GM21576 (cell line): ENCODE measurements around the gene TDRD7.
A peak's percentile ranks its signal among the peaks of the same experiment; 100 is the strongest.

Experiments
- ATAC-seq: cut with Tn5 transposase; IDR thresholded peaks from one replicate; pipeline ENCODE4 v1.9.1; 2021; ENCODE audit warnings: mild to moderate bottlenecking, moderate library complexity; ENCODE audit not compliant: unreplicated experiment

TDRD7 gene

DNA sequence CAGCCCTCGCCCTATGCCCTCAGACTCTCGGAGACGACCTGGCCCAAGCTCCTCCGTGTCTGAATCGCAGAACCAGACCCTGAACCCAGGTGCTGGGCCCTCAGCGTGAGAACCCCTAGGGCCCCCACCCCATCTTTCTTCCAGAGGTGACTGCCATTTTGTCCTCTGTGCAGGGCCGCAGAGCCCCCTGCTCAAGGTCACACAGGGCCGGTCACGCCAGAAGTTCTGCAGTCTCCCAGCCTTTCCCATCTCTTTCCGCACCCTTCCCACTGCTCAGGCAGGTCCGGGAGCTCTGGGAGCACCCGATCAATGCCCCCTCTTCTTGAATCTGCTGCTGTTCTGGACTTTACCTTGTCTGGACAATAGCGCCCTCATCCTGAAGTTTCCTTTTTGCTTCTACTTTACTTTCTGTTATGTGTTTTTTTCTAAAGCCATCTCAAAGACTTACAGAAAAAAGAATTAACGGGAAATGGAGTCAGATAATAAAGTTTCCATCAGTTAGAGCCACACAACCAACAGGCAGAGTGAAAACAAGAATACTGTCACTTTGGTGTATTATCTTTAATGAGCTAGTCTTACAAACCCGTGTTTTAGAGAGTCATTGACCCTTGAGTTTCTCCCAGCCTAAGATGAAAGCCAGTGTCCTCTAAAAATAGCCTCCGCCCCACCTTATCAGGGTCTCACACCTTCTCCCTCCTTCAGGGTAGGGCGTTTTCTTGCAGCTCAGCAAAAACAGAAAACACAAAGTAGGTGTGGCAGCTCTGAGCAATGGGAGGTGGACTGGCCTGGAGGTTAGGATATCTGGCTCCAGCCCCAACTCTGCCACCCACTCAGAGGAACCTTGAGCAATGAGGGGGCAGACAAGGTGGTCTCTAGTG lies 91.3 kb downstream of the TDRD7 start:
- ATAC-seq, result no peak

DNA sequence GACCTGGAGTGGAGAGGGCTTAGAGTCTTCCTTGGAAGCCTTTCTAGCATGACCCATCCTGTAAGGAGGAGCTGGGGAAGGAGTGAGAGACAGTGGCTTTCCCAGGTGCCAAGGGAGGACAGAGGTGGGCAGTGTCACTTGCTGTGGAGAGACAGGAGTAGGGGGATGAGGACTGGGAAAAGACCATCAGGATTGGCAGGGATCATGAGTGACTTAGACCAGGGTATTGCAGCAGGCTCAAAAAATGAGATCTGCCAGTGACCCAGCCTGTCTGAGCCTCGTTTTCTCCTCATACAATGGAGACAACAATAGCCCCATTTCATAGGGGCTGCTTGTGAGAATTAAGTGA lies 91.9 kb downstream of the TDRD7 start:
- ATAC-seq, result no peak

DNA sequence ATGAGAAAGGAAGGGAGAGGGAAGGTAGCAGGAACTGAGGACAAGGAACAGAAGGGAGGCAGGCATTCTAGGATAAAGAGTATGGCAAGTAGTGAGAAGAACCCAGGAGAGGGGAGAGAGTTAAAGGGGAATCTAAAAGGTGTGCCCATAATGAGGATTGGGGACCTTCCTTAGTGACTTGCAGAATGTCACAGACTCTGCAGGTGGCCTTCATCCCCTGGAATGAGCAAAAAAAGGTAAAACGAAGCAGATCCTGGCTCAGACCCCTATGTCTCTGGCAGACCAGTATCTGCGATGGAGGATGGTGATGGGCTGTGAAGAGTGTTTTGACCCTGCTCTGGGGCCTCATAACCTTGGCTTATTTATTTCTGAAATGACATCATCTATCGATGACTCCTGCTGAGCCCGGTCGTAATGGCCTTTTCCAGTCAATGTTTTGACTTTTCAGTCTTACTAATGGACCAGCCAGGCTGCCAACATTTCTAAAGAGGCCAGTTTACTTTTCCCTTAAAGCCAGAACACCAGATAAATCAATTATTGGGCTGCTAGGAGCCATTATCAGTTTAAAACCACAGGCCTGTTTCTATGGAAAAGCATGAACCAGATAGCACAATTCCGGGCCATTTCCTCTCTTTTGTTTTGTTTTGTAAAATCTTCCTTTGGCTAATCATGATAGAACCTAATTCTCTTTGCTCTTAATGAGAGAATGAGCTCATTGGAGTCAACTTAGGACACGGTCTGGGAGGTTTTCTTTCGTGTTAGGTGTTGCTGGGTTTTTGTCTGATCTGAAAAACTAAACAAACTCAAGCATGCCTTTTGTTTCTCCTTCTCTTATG lies 92.7 kb downstream of the TDRD7 start:
- ATAC-seq, result no peak

DNA sequence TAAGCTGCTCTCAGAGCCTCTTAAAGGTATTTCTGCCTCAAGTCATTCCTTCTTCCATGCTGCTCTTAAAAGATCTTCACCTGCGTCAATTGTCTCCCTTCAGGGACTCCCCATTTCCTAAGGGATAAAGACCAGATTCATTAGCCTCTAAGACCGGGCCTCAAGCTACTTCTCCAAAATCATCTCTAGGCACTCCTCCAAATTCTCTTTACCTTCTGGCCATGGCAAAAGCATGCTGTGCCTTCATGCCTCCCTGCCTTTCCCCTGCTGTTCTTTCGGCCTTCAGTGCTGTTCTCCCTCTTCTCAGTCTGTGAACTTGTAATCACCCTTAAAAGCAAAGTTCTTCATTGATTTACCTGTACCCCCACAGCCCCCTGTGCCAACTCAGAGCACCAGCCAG lies 93.9 kb downstream of the TDRD7 start:
- ATAC-seq, result no peak

DNA sequence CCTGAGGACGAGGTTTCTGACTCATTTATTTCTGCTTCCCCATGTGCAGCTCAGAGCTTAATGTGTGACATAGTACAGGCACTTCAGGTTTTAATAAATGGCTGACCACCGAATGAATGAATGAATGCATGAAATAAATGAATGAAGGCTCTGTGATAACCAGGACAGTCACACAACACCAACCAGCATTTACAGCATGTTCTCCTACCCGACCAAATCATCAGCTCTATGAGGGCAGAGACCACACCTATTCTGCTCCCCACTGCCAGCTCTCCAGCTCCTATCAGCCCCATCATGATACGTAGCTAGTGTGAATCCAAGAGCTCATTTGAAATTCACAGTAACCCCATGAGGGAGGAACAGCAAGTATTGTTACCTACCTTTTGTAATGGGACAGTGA lies 94.4 kb downstream of the TDRD7 start:
- no peak for ATAC-seq

DNA sequence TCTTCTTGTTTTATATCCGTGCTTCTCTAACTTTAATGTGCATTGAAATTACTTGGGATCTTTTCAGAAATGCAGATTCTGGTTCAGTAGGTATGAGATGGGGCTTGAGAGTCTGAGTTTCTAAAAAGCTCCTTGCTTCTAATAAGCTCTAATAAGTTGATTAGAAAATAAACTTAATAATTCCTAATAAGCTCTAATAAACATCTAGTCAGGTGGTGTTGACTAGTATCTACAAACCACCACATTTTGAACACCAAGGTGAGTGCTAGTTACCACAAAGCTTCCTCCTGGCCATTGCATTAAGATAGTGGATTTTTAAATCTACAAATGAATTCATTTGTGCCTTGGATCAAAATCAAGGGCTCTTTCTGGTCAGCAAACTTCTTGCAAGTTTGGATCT lies 94.9 kb downstream of the TDRD7 start:
- ATAC-seq, result no peak

DNA sequence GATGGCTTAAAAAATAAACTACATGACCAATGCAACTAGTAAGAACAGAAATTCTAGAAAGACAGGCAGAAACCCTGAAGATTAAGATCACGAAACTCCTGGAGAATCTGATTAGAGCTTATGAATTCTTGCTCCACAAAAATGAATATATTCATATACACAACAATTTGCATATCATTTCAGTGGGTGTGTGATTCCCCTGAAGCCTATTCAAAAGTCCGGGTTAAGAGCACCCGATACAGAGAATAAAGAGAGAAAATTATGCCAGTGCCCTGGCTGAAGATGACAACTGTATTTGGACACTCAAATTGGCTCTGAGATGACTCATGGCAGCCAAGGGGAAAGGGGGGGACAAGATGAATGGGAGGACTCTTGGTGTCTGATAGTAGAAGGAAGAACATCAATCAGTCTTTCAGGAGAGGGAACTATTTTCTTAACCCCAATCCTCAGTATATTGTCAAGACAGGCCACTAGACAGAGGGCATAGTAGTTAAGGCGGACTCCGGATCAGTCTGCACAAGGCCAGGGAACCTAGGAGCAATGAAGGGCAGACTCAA lies 95.6 kb downstream of the TDRD7 start:
- ATAC-seq, result no peak

DNA sequence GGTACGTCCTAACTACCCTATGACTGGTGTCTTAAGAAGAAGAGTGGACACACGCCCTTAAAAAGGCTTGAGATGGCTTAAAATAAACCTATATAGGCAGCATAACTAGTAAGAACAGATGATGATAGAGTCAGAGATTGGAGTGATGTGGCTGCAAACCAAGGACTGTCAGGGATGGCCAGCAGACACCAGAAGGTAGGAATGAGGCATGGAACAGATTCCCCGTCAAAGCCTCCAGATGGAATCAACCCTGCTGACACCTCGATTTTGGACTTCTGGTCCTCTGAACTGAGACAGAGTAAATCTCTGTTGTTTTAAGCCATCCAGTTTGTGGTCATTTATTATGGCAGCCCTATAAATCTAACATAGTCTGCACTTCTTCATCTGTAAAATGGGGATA lies 97.0 kb downstream of the TDRD7 start:
- no peak for ATAC-seq

DNA sequence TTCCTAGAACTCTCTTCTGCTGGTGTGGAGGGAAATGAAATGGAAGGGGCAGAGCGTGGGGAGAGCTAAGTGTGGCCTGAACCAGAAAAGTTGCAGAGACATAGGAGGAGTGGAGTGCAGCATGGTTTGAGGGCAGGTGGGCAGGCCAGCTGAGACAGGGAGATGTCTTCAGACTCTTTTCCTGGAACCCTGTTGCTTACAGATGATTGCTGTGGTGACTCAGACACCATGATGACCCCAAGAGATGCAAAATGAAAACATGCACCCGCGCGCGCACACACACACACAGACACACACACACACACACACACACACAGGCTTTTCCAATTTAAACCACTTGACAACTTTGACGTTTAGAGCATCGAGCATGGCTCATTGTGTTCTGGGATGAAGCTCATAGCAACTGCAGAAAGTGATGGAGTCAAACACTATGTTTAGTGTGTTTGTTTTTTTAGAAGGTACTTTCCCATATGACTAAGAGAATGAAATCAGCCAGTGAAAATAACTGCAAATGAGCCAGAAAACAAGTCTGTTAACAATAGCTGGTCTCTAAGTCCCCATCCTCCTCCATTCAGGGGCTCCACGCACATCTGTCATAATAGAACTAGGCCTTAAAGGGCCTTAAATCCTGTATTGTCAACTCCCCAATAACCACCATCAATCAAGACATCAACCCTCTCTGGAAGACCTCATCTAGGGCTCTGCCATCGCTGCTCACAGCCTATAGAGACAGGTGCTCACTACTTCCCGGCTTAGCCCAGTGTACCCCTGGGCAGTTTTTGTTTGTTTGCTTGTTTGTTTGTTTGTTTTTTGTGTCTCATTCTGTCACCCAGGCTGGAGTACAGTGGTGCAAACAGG lies 99.1 kb downstream of the TDRD7 start:
- ATAC-seq, result peak; percentile 68

DNA sequence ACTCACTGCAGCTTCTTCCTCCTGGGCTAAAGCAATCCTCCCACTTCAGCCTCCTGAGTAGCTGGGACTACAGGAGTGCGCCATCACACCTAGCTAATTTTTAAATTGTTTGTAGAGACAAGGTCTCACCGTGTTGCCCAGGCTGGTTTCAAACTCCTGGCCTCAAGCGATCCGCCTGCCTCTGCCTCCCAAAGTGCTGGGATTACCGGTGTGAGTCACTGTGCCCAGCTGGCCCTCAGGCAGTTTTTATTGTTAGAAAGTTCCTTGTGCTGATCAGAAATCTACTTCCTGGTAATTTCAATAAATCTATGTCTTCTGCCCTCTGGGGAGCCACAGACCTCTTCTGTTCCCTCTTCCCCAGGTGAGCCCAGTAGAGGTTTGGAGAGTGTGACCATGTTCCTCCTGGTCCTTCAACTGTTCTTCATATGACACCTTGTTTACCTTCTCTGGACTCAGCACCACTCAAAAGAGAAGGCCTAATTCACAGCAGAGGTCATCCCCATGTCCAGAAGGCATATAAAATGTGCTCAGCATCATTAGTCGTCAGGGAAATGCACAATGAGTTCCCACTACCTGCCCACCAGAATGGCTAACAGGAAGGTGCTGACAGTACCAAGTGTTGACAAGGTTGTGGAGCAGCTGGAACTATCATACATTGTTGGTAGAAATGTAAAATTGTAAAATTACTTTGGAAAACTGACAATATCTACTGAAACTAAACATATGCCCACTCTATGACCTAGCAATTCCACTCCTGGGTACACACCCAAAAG lies 99.9 kb downstream of the TDRD7 start:
- ATAC-seq, result no peak

DNA sequence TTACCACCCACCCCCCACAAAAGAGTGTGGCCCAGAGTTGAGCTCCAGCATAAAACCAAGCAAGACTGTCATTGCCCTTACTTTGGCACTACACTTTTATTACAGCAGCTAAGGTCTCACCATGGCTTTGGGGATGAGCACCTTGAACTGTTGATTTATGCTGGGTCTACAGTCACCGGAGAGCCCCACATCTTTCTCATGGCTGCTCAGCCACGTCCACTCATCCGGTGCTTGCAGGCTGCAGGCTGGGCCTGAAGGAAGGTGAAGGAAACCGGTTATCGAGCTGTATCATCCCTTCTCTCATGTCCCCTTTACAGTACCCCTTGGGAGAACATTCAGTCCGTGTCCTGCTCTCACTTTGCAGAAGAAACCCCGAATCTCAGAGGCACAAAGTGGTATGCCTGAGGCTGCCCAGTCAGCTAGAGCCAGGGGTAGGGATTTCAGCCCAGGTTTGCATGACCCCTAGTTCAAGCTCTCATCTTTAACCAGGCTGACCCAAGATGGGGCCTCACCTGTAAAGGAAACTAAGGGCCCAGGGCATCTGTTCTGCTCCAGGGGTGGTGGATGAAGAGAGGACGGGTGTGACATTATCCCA lies 101.2 kb downstream of the TDRD7 start:
- no peak for ATAC-seq

DNA sequence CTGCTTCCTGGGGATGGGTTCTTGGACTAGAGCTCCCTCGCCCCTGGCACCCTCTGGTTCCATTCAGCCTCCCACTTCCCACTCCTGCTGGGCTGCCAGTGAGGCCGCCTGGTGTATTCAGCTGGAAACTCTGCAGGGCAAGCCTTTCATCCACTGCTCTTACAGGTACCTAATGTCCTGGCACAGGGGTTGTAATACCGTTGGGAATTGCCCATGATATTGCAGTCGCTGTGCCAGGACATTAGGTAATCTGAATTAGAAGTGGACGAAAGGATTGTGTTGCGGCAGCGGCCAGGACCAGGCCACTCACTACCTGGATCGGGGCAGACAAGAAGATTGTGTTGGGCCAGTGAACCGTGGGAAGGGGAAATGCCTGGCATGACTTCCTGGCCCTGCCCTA lies 102.6 kb downstream of the TDRD7 start:
- no peak for ATAC-seq

DNA sequence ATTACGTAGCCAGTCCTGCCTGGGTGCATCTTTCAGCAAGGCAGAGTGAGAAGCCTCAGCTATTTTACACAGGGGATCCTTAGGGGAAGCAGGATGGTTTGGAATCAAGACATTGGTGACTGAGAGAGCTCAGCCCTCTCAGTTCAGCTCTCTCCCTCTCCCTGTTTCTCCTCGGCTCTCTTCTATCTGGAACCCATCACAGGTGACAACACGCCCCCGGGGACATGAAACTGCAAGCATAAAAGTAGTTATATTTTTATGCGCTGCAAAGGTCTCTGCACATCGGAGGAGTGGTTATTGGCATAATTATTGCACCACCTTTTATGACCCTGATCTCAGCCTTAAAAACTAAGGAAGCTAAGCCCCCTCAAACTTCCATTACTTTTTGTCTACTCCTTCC lies 103.8 kb downstream of the TDRD7 start:
- ATAC-seq, result no peak

DNA sequence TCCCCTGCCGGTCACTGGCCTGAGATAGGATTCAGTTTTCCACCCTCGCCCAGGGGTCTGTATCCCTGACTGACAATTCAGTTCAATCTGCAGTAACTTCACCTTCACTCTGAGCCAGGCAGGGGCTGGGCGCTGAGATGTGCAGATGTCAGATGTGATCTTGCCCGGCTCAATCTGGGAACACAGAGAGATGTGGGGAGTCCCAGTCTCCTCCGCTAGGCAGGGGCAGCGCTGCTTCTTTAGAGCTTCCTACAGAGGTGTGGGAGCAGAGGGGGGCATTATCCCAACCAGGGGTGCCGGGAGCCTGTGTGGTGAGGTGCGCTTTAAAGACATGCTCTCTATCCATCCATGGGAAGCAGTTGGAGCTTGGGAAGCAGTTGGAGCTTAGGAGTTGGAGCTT lies 104.2 kb downstream of the TDRD7 start:
- no peak for ATAC-seq

DNA sequence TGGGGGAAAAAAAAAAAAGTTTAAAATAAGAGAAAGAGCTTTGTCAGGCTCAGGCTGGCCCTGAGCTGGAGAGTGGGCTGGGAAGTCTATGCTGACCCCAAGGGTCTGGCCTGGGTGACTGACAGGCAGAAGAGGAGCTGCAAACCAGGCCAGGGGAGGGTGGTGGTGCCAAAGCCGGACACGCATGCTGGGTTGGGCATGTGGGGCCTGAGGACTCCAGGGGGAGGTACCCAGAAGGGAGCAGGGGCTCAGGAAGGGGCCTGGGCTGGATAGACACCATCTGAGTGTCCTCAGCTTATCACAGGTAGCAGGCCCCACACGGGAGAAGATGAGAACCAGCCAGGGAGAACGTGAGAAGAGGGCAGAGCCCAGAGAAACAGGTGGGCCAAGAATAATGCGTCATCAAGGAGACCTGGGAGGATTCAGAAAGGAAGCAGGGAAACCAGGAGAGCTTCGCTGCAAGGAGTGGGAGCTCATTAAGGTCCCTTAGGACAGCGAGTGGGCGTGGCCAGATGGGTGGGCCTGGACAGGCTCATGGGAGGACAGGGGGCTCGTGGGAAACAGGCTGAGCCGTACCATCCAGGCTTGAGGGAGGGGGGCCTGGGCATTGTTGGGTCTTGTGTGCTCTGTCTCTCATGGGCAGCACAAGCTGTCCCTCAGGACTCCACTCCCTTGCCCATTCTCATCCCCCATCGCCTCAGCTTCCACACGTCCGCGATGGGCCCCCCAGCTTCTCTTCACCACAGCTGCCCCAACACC lies 105.6 kb downstream of the TDRD7 start:
- ATAC-seq, result no peak

DNA sequence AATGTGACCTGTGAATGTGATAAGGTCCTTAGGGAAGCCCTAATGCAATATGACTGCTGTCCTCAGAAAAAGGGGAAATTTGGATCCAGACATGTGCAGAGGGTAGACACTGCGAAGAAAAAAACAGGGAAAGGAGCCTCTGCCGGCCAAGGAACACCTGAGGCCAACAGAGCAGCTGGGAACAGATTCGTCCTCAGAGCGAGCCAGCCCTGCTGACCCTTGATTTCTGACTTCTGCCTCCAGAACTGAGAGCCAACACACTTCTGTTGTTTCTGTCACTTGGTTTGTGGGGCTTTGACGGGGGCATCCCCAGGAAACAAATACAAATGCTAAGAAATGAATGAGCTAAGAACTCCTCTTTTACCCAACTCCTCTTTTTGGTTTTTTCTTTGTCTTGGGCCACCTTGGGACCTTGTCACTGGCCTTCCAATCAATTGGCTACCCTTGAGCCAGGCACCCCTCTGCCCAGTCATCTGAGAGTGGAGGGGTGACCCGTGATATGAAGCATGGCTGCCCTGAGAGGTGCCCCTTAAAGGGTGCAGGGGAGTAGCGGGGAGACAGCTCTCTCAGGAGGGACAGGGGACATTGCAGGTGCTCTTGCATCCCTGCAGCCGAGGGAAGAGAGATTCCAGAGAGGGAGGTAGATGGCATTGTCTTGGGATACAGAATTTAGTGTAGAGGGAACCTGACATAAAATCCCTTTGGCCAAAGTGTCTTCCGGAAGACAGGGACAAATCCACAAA lies 106.4 kb downstream of the TDRD7 start:
- ATAC-seq, result no peak

DNA sequence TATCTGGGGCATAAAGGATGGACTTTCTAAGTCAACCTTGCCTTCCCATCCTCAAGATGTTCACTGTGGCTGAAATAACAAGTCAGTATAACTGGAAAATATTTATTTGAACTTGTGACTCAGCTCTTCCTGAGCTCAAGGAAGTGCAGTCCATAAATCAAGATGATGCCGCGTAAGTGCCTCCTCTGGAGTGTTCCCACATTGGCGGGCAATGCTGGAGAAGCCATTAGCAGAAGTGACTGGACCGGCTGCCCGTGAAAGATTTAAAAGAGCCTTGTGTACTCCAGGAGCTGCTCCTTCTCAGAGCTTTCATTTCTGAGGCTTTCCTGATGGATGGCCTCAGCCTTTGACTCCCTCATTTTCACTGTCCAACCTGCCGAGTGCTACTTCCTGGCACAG lies 107.0 kb downstream of the TDRD7 start:
- ATAC-seq, result no peak

DNA sequence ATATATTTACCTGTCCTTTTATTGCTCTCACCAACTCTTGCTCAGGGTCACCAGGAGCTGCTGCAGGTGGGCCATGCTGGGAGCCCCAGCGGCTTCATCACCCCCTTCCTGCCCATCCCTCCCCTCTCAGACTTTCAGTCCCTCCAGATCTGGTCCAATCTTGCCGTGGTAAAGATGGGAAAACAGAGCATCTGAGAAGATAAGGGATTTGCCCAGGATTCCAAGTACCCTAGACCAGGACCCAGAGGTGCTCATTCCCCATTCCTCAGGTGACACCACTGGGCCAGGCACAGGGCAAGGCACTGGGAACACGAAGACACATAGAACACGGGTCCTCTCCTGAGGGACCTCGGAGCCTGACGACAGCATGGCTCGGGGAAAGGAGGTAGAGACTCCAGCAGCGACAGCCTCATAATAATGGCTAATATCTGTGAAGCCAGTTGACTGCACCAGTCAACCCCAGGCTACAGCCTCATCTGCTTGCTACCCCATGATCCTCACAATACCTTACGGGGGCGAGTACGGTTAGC lies 107.6 kb downstream of the TDRD7 start:
- no peak for ATAC-seq
